Measurements from ENCODE around the gene ALG5. TPM values are rescaled to one million over a fixed set of nuclear protein-coding genes. Genes with fewer than 3 reads are reported as not detected.
A peak's percentile ranks its signal among the peaks of the same experiment; 100 is the strongest.

ALG5 gene, protein sequence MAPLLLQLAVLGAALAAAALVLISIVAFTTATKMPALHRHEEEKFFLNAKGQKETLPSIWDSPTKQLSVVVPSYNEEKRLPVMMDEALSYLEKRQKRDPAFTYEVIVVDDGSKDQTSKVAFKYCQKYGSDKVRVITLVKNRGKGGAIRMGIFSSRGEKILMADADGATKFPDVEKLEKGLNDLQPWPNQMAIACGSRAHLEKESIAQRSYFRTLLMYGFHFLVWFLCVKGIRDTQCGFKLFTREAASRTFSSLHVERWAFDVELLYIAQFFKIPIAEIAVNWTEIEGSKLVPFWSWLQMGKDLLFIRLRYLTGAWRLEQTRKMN
- 24.2 and 30.4 TPM in 2 replicates for polyA plus RNA-seq (2012; rRNA removed)
- polyA plus RNA-seq (2012; cell fraction: cytosol; rRNA removed), result 35.4 and 46.3 TPM in 2 replicates
- 10.6 and 17.8 TPM in 2 replicates for polyA plus RNA-seq (2012; cell fraction: nucleus; rRNA removed)

DNA sequence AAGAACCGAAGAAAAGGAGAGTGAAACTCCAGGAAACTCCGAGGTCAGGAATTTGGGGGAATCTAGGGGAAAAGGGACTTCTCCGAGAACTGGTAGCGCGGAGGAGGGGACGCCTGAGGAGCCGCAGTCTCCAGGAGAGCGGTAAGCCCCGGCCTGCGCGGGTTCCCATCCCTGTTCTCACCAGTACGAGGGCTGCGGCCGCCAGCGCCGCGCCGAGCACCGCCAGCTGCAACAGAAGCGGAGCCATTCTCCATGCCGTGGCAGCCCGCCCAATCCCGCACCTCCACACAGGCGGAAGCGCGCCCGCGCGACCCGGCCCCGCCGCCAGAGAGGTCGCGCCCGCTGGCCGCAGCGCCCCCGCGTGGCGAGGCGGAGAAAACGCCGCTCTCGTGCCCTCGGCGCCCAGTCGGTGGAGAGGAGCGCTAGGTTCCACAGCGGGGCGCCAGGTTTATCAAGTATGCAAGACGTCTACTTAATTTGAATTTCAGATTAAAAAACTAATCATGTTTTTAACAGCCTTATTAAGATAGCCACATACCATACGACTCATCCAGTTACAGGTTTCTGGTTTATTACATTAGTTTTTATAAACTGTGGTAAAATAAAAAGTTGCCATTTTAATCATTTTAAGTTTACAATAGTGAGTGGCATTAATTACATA, at the start of gene ALG5:
TSS of gene ALG5 (minus strand) at position 287 of the 661 bp plus-strand sequence. CDS start at position 247, 40 bp downstream.
- Histone ChIP-seq H2AFZ (ENCODE audit: low read depth) (peak within 1 kb of the TSS; percentile 80), H3K27ac (ENCODE audit: low read depth in 2 of 2, low read length in 1 of 2) (peak within 1 kb of the TSS; percentile 91 to 98), H3K36me3 (replicated peaks in 1 of 2; ENCODE audit: control insufficient read depth in 1 of 2, insufficient read depth in 2 of 2, low read length in 1 of 2) (peaks cover 18 to 33% of the 10 kb centered on the region in 2 experiments), H3K9me2 (no peaks in the 10 kb centered on the region), H3K27me3 (ENCODE audit: insufficient read depth) (no peaks in the 10 kb centered on the region), H3F3A (replicated peaks; ENCODE audit: insufficient read depth) (peaks cover 29% of the 10 kb centered on the region), H3K4me2 (peak within 1 kb of the TSS; percentile 98), H3K79me2 (ENCODE audit: insufficient read depth) (peaks cover 78% of the 10 kb centered on the region), H3K9ac (peak within 1 kb of the TSS; percentile 94), H4K20me1 (ENCODE audit: insufficient read depth) (no peaks in the 10 kb centered on the region), H3K9me3 (no peaks in the 10 kb centered on the region), H3K4me3 (ENCODE audit: low read depth in 2 of 2, low read length in 1 of 2) (peak within 1 kb of the TSS; percentile 96 to 98), H3K4me1 (ENCODE audit: control insufficient read depth in 1 of 2, insufficient read depth in 2 of 2, low read depth in 1 of 2, low read length in 1 of 2) (peaks cover 9 to 13% of the 10 kb centered on the region in 2 experiments; a peak in 3 of 4 replicates)
- WGBS (ENCODE audit: low lambda C conversion rate), result 1% methylated on average over 21 of the region's 52 CpGs
- ChIA-PET CTCF (interaction anchor here (0.7 to 3.8 kb wide), 22 partner anchors 9 to 180 kb away, joined by 3 to 26 read pairs (median 5); partner anchors contain the start of gene RFXAP), POLR2A (interaction anchor here (1.4 to 1.8 kb wide), 3 partner anchors 58 to 83 kb away, joined by 3 to 5 read pairs (median 4); no protein-coding TSS in a partner anchor)
- peak; percentile 93 for DNase-seq
- TF ChIP-seq RAD21 (IDR thresholded peaks at IDR 0.05; ENCODE audit: low read length) (peak; percentile 35; the same call in 1 of the 2 replicates), CHD2 (IDR thresholded peaks at IDR 0.05; ENCODE audit: low read length, partially characterized antibody) (peak; percentile 78), GABPA (IDR thresholded peaks at IDR 0.05; ENCODE audit: low read depth) (peak; percentile 77), EZH2phosphoT487 (IDR thresholded peaks at IDR 0.05; ENCODE audit: borderline replicate concordance, low read depth) (no peak), POLR2AphosphoS5 (IDR thresholded peaks at IDR 0.05; ENCODE audit: low read depth, low read length) (peak; percentile 92), MXI1 (IDR thresholded peaks at IDR 0.05; ENCODE audit: low read depth, low read length) (peak; percentile 88), TEAD4 (IDR thresholded peaks at IDR 0.05; ENCODE audit: borderline replicate concordance, insufficient read depth) (no peak), ELF1 (IDR thresholded peaks at IDR 0.05) (peak; percentile 66), FOXJ3 (CRISPR knock-in tag; IDR thresholded peaks at IDR 0.05) (no peak), SMC3 (IDR thresholded peaks at IDR 0.05; ENCODE audit: low read depth, low read length) (peak; percentile 45), NRF1 (IDR thresholded peaks at IDR 0.05; ENCODE audit: low read depth, low read length) (no peak), FOXM1 (IDR thresholded peaks at IDR 0.05; ENCODE audit: low read depth) (no peak), RCOR1 (IDR thresholded peaks at IDR 0.05; ENCODE audit: low read length) (peak; percentile 65), SIN3A (IDR thresholded peaks at IDR 0.05; ENCODE audit: borderline replicate concordance, low read depth, low read length) (peak; percentile 75; the same call in 1 of the 2 replicates), PBX3 (IDR thresholded peaks at IDR 0.05) (peak; percentile 39; the same call in 1 of the 2 replicates), GATA2 (CRISPR knock-in tag; IDR thresholded peaks at IDR 0.05) (no peak), EP300 (IDR thresholded peaks at IDR 0.05; ENCODE audit: borderline replicate concordance in 1 of 2, low read depth in 1 of 2, low read length in 1 of 2) (peak in 1 of 2 experiments; percentile 25; a peak in 1 of 4 replicates), FOSL2 (IDR thresholded peaks at IDR 0.05; ENCODE audit: borderline replicate concordance, low read depth) (0 out of 2 replicates have a peak, but pooled peaks have one; percentile 5), JUND (IDR thresholded peaks at IDR 0.05) (no peak), TCF12 (IDR thresholded peaks at IDR 0.05) (no peak), NFIC (IDR thresholded peaks at IDR 0.05; ENCODE audit: borderline replicate concordance) (peak; percentile 41; the same call in 1 of the 2 replicates), RXRA (IDR thresholded peaks at IDR 0.05; ENCODE audit: borderline replicate concordance, low read depth) (no peak), YY1 (IDR thresholded peaks at IDR 0.05; ENCODE audit: low read depth) (peak; percentile 91)
- TF ChIP-seq, protein P1, sequence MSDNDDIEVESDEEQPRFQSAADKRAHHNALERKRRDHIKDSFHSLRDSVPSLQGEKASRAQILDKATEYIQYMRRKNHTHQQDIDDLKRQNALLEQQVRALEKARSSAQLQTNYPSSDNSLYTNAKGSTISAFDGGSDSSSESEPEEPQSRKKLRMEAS (IDR thresholded peaks at IDR 0.05; ENCODE audit: low read depth), result peak; percentile 76
- TF ChIP-seq, protein P2, sequence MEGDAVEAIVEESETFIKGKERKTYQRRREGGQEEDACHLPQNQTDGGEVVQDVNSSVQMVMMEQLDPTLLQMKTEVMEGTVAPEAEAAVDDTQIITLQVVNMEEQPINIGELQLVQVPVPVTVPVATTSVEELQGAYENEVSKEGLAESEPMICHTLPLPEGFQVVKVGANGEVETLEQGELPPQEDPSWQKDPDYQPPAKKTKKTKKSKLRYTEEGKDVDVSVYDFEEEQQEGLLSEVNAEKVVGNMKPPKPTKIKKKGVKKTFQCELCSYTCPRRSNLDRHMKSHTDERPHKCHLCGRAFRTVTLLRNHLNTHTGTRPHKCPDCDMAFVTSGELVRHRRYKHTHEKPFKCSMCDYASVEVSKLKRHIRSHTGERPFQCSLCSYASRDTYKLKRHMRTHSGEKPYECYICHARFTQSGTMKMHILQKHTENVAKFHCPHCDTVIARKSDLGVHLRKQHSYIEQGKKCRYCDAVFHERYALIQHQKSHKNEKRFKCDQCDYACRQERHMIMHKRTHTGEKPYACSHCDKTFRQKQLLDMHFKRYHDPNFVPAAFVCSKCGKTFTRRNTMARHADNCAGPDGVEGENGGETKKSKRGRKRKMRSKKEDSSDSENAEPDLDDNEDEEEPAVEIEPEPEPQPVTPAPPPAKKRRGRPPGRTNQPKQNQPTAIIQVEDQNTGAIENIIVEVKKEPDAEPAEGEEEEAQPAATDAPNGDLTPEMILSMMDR (IDR thresholded peaks at IDR 0.05), result peak; percentile 95
- TF ChIP-seq, protein P3, sequence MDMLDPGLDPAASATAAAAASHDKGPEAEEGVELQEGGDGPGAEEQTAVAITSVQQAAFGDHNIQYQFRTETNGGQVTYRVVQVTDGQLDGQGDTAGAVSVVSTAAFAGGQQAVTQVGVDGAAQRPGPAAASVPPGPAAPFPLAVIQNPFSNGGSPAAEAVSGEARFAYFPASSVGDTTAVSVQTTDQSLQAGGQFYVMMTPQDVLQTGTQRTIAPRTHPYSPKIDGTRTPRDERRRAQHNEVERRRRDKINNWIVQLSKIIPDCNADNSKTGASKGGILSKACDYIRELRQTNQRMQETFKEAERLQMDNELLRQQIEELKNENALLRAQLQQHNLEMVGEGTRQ (IDR thresholded peaks at IDR 0.05; ENCODE audit: borderline replicate concordance, low read depth, low read length), result no peak

Measured in SK-N-SH (cell line).